Mesenchymal stem cell (in vitro differentiated cells and primary cell): Measurements from ENCODE around the gene RCAN3.

Source experiments
- DNase-seq: peaks from one replicate; pipeline ENCODE4 v3.0.0-alpha.2; 2013
- H2AFZ ChIP-seq: one replicate; pipeline ENCODE4 v1.6.1; 2013; ENCODE audit warnings: low read depth, mild to moderate bottlenecking, control low read depth, inconsistent platforms, low read length, moderate library complexity
- H2AK5ac ChIP-seq: 2 replicates; pipeline ENCODE4 v1.6.1; 2013; ENCODE audit warnings: low read length, moderate library complexity, mild to moderate bottlenecking, inconsistent platforms; ENCODE audit not compliant: severe bottlenecking
- H2BK120ac ChIP-seq: one replicate; pipeline ENCODE4 v1.6.1; 2013; ENCODE audit warnings: low read depth, mild to moderate bottlenecking, inconsistent platforms, low read length, moderate library complexity
- H2BK12ac ChIP-seq, 2 experiments: one replicate each; pipeline ENCODE4 v1.6.1; 2013; ENCODE audit warnings: inconsistent platforms in 2 of 2, low read length in 2 of 2, mild to moderate bottlenecking in 2 of 2, moderate library complexity in 2 of 2, control low read depth in 1 of 2
- H2BK15ac ChIP-seq: one replicate; pipeline ENCODE4 v1.6.1; 2013; ENCODE audit warnings: mild to moderate bottlenecking, low read depth, inconsistent platforms; ENCODE audit not compliant: poor library complexity, severe bottlenecking
- H2BK5ac ChIP-seq: 2 replicates; pipeline ENCODE4 v1.6.1; 2013; ENCODE audit warnings: low read depth, mild to moderate bottlenecking, low read length, control low read depth, inconsistent platforms; ENCODE audit not compliant: poor library complexity, severe bottlenecking
- H3K14ac ChIP-seq, 2 experiments: one replicate each; pipeline ENCODE4 v1.6.1; 2013; ENCODE audit warnings: inconsistent platforms in 2 of 2, low read length in 2 of 2, control low read depth in 1 of 2, mild to moderate bottlenecking in 1 of 2, moderate library complexity in 1 of 2
- H3K18ac ChIP-seq, 2 experiments: one replicate each; pipeline ENCODE4 v1.6.1; 2013; ENCODE audit warnings: inconsistent platforms in 2 of 2, low read length in 2 of 2, control low read depth in 1 of 2, low read depth in 1 of 2, mild to moderate bottlenecking in 1 of 2
- H3K23ac ChIP-seq, 2 experiments: one replicate each; pipeline ENCODE4 v1.6.1; 2013; ENCODE audit warnings: inconsistent platforms in 2 of 2, low read length in 2 of 2, mild to moderate bottlenecking in 2 of 2, moderate library complexity in 2 of 2, control low read depth in 1 of 2
- H3K27ac ChIP-seq: 2 replicates; pipeline ENCODE4 v1.5.1; 2013; ENCODE audit warnings: mild to moderate bottlenecking, moderate library complexity, low read length, control low read depth, inconsistent platforms; ENCODE audit not compliant: poor library complexity, severe bottlenecking
- H3K27me3 ChIP-seq, 2 experiments: 2 replicates each; pipeline versions ENCODE4 v1.6.1 to v1.7.0; 2013; ENCODE audit warnings: low read length in 2 of 2, mild to moderate bottlenecking in 2 of 2, moderate library complexity in 2 of 2, control low read depth in 1 of 2, inconsistent platforms in 1 of 2; ENCODE audit not compliant: control insufficient read depth in 1 of 2, insufficient read depth in 1 of 2
- H3K36me3 ChIP-seq, 2 experiments: 2 replicates each; pipeline versions ENCODE4 v1.6.1 to v1.7.0; 2013; ENCODE audit warnings: low read length in 2 of 2, control low read depth in 1 of 2, inconsistent platforms in 1 of 2, low read depth in 1 of 2, mild to moderate bottlenecking in 1 of 2; ENCODE audit not compliant: insufficient read depth in 2 of 2, control insufficient read depth in 1 of 2
- H3K4ac ChIP-seq, 2 experiments: one replicate each; pipeline ENCODE4 v1.6.1; 2013; ENCODE audit warnings: inconsistent platforms in 2 of 2, low read length in 2 of 2, mild to moderate bottlenecking in 2 of 2, moderate library complexity in 2 of 2, control low read depth in 1 of 2, low read depth in 1 of 2
- H3K4me1 ChIP-seq: 2 replicates; pipeline ENCODE4 v1.6.1; 2013; ENCODE audit warnings: low read depth, low read length, control low read depth; ENCODE audit not compliant: control insufficient read depth, insufficient read depth
- H3K4me2 ChIP-seq: 2 replicates; pipeline ENCODE4 v1.6.1; 2013; ENCODE audit warnings: low read length, mild to moderate bottlenecking, inconsistent platforms; ENCODE audit not compliant: poor library complexity, severe bottlenecking
- H3K4me3 ChIP-seq, 2 experiments: 2 replicates each; pipeline versions ENCODE4 v1.5.1 to v1.7.0; 2013; ENCODE audit warnings: low read length in 2 of 2, mild to moderate bottlenecking in 2 of 2, control low read depth in 1 of 2, low read depth in 1 of 2; ENCODE audit not compliant: insufficient read depth in 1 of 2
- H3K79me1 ChIP-seq: replicated peaks from 2 replicates; pipeline ENCODE4 v1.6.1; 2013; ENCODE audit warnings: mild to moderate bottlenecking, control low read depth, low read length, inconsistent platforms; ENCODE audit not compliant: poor library complexity, severe bottlenecking
- H3K9ac ChIP-seq: 2 replicates; pipeline ENCODE4 v1.7.0; 2013; ENCODE audit warnings: mild to moderate bottlenecking, low read length, moderate library complexity
- H3K9me3 ChIP-seq: 2 replicates; pipeline ENCODE4 v1.7.0; 2013; ENCODE audit warnings: mild to moderate bottlenecking, low read length; ENCODE audit not compliant: control insufficient read depth
- H4K8ac ChIP-seq: one replicate; pipeline ENCODE4 v1.6.1; 2013; ENCODE audit warnings: inconsistent platforms, mild to moderate bottlenecking, low read length, moderate library complexity
- H4K91ac ChIP-seq: one replicate; pipeline ENCODE4 v1.6.1; 2013; ENCODE audit warnings: mild to moderate bottlenecking, low read length, inconsistent platforms
- WGBS: methylation state at CpG from one replicate; pipeline ENCODE4 v1.1.7; 2013; ENCODE audit warnings: mixed read lengths; 5-methylcytosine and 5-hydroxymethylcytosine counted together

RCAN3 gene

DNA sequence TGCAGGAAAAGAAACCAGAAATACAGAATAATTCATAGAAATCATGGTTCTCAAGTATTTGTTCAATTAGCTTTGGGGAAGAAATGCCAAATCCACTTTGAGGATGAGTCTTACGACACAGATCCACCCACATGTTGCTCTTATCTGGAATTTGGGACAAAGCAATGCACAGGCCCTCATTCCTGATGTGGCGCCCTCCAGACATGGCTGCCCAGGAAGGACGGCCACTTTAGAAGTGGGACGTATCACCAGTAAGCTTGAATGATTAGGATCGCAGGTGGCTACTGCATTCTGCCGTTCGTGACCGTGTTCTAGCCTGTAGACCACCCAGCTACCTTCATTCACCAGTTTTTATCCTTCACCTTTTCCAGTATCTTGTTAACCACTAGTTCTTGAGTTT is 33.1 kb downstream of the RCAN3 start:
- WGBS: 90% methylated on average over 6 of the region's 8 CpGs
- H2BK15ac ChIP-seq: no peak overlapping the region

DNA sequence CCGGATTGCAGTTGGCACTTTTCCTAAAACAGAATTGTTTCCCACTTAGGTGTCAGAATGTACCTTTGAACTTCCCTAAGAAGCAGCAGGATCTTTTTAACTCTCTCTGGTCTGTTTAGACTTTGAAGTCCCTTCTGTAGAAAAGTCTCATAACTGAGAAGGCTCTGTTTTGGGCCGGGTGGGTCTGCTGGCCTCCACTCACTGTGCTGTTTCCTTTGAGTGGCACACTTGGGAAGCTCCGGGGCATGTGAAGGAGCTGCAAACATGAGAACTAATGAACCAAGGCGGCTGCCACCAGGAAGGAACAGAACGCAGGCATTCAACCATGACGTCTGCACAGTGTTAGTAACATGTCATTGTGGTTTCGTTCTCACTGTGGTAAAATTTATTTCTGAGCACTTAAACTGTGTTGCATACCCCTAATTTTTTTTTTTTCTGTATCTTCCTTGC is 33.8 kb downstream of the RCAN3 start:
- Histone ChIP-seq H2AK5ac (no peak overlapping the region), H4K91ac (no peak overlapping the region), H3K9ac (no peak overlapping the region), H2BK15ac (no peak overlapping the region), H3K27ac (peak overlapping the region; percentile 12), H3K23ac (no peak overlapping the region), H3K27me3 (no peaks in the 10 kb centered on the region), H2BK12ac (no peak overlapping the region), H4K8ac (peak overlapping the region; percentile 35), H2AFZ (no peak overlapping the region), H3K4me3 (no peak overlapping the region), H2BK120ac (no peak overlapping the region), H3K18ac (peak overlapping the region in 1 of 2 experiments; percentile 28), H3K4ac (no peak overlapping the region), H3K4me1 (peaks cover 11% of the 10 kb centered on the region), H3K4me2 (no peak overlapping the region), H3K14ac (no peak overlapping the region), H2BK5ac (no peak overlapping the region), H3K9me3 (no peaks in the 10 kb centered on the region), H3K79me1 (no peaks in the 10 kb centered on the region), H3K36me3 (peaks cover 0 to 3% of the 10 kb centered on the region in 2 experiments)
- peak; percentile 90 for DNase-seq
- WGBS: 3% methylated on average over 6 of the region's 7 CpGs

More for the DNA sequence above, 33.1 kb downstream of the RCAN3 start:
- Histone ChIP-seq H3K27ac (no peak overlapping the region), H3K4me2 (no peak overlapping the region), H3K4me3 (no peak overlapping the region), H2BK5ac (no peak overlapping the region), H3K36me3 (peaks cover 0 to 3% of the 10 kb centered on the region in 2 experiments), H4K8ac (no peak overlapping the region), H2AFZ (no peak overlapping the region), H3K79me1 (no peaks in the 10 kb centered on the region), H2BK120ac (no peak overlapping the region), H2BK12ac (peak overlapping the region in 1 of 2 experiments; percentile 63), H3K18ac (no peak overlapping the region), H3K14ac (peak overlapping the region in 1 of 2 experiments; percentile 11), H2AK5ac (no peak overlapping the region), H3K4me1 (peaks cover 10% of the 10 kb centered on the region), H3K23ac (no peak overlapping the region), H3K27me3 (no peaks in the 10 kb centered on the region), H3K9ac (no peak overlapping the region), H4K91ac (no peak overlapping the region), H3K9me3 (no peaks in the 10 kb centered on the region), H3K4ac (no peak overlapping the region)
- DNase-seq: no peak

DNA sequence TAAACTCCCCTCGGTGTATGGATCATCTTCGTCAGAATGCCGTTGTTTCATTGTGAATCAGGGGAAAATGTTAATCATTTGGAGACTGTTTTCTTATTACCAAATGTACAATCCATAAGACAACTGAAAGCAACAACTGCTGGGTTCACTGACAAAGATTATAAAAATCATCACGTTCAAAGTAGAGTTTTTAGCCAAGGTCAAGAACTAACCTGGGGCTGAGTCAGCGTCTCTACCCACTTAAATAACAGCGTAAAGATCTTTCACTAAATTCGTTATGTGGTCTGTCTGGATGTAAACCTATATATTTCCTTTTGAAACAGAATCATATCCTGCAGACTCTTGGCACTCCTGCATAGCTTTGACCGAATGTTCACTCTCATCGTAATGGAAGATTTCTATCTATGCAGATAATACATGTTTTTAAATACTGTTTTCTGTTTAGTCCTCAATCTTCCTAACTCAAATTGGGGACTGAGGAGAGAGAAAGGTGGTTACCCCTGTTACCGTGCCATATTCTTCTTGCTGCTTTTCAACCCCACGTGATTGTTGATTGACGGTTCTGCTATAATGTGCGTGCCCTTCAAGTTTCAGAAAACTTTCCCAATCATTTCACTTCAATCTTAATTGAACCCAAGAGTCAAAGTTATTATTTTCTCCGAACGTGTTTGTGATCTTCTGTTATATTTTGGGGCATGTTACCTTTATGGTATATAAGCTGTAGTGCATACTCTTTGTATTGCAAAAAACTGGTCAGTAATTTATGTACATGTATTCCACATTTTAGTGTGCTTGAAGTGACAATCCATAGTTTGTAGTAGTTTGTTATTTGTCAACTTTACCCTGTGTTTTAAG is 37.6 kb downstream of the RCAN3 start:
- WGBS: 73% methylated on average over 7 of the region's 15 CpGs
- Histone ChIP-seq H3K18ac (peak overlapping the region in 1 of 2 experiments; percentile 33), H3K4ac (no peak overlapping the region), H4K8ac (no peak overlapping the region), H4K91ac (no peak overlapping the region), H2BK120ac (no peak overlapping the region), H3K4me2 (peak overlapping the region; percentile 29), H3K4me1 (peaks cover 19% of the 10 kb centered on the region), H2AK5ac (no peak overlapping the region), H3K79me1 (no peaks in the 10 kb centered on the region), H3K9ac (no peak overlapping the region), H3K27ac (peak overlapping the region; percentile 53), H3K14ac (no peak overlapping the region), H2BK12ac (peak overlapping the region in 1 of 2 experiments; percentile 84), H2BK5ac (no peak overlapping the region), H3K9me3 (no peaks in the 10 kb centered on the region), H3K36me3 (no peaks in the 10 kb centered on the region), H2AFZ (no peak overlapping the region), H2BK15ac (no peak overlapping the region), H3K23ac (no peak overlapping the region), H3K27me3 (no peaks in the 10 kb centered on the region), H3K4me3 (no peak overlapping the region)
- DNase-seq: peak; percentile 44

DNA sequence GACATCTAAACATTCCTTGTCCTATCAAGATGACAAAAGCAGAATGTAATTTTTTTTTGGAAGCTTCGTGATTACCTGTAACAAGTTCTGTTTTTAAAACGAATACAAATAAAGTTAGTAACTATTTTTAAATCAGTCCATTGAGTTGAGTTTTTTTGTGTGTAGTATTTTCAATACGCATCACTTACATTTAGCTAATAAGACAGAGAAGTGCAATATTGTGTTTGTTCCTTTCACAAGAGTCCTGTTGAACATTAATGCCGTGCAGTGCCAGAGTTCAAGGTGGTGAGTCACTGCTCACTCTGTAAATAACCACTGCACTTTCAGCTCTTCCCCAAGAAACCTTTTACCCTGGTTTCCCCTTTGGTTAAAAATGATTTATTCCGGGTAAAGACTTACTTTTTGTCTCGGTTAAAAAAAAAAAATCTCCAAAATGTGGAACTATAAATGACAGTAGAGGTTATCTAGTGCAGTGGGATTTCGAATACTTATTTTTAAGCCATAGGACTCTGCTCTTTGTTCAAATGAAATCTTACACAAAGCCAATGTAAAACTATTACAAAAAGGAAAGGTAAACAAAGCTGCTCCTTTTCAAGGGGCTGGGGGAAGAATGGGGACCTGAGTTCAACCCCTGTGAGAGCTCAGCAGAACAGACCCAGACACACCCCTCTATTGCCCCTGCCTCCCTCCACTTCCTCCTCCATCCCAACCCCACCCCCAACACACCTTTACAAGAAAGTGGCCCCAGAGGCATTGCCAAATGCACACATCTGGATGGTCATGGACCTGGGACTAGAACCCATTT is 38.5 kb downstream of the RCAN3 start:
- WGBS: 0% methylated on average over 1 of the region's 7 CpGs
- Histone ChIP-seq H3K36me3 (no peaks in the 10 kb centered on the region), H3K9me3 (no peaks in the 10 kb centered on the region), H3K9ac (no peak overlapping the region), H4K91ac (no peak overlapping the region), H3K4me1 (peaks cover 18% of the 10 kb centered on the region), H3K18ac (peak overlapping the region in 1 of 2 experiments; percentile 94), H2BK5ac (no peak overlapping the region), H3K27ac (peak overlapping the region; percentile 34), H2BK12ac (peak overlapping the region in 1 of 2 experiments; percentile 72), H4K8ac (no peak overlapping the region), H2AK5ac (peak overlapping the region; percentile 17), H2BK120ac (no peak overlapping the region), H3K79me1 (no peaks in the 10 kb centered on the region), H2AFZ (no peak overlapping the region), H3K23ac (no peak overlapping the region), H3K27me3 (peaks cover 0 to 7% of the 10 kb centered on the region in 2 experiments), H2BK15ac (peak overlapping the region; percentile 87), H3K14ac (no peak overlapping the region), H3K4ac (peak overlapping the region in 1 of 2 experiments; percentile 75), H3K4me3 (no peak overlapping the region), H3K4me2 (no peak overlapping the region)
- peak; percentile 94 for DNase-seq
